Panc1 (cell line): ENCODE measurements around the gene LURAP1L. TPM values are rescaled to one million over a fixed set of nuclear protein-coding genes. Genes with fewer than 3 reads are reported as not detected.
A peak's percentile ranks its signal among the peaks of the same experiment; 100 is the strongest.

Experiments used
- ATAC-seq: fragments of 200-7000 bp; cut with Tn5 transposase; 2 replicates; pipeline ENCODE4 v1.9.1; 2020; ENCODE audit warnings: mild to moderate bottlenecking, moderate library complexity
- BruUV-seq: library from RNA; stranded (reverse); fragments of 400-500 nt; replicated peaks from 2 replicates; lab custom pipeline; 2021; lab: Mats Ljungman, UMichigan
- CTCF ChIA-PET: fragments of 300-600 bp; sonication (Branson Sonifier 250); formaldehyde crosslinking; loops from one replicate; lab custom pipeline; 2022; ENCODE audit warnings: antibody characterized with exemption; lab: Charles Lee
- POLR2A ChIA-PET: fragments of 300-600 bp; sonication (Branson Sonifier 250); formaldehyde crosslinking; loops from one replicate; lab custom pipeline; 2022; ENCODE audit warnings: antibody characterized with exemption; lab: Charles Lee
- DNase-seq: peaks from one replicate; pipeline ENCODE4 v3.0.0-alpha.2; 2010; ENCODE audit warnings: low read depth, low spot score
- H3K27ac ChIP-seq: 2 replicates; pipeline ENCODE4 v1.5.1; 2011; ENCODE audit warnings: mild to moderate bottlenecking, low read length, inconsistent platforms
- H3K27me3 ChIP-seq: fragments of 200-500 bp; sonication (Bioruptor generic); 2 replicates; pipeline ENCODE4 v1.6.0; 2014; ENCODE audit warnings: low read length, inconsistent platforms; ENCODE audit not compliant: control insufficient read depth, insufficient read depth
- H3K36me3 ChIP-seq: fragments of 200-500 bp; sonication (Bioruptor generic); 2 replicates; pipeline ENCODE4 v1.5.1; 2014; ENCODE audit warnings: inconsistent platforms, mild to moderate bottlenecking, low read length, moderate library complexity; ENCODE audit not compliant: control insufficient read depth, insufficient read depth
- H3K4me1 ChIP-seq: 2 replicates; pipeline ENCODE4 v1.5.1; 2011; ENCODE audit warnings: inconsistent platforms, mild to moderate bottlenecking, low read length, moderate library complexity; ENCODE audit not compliant: control insufficient read depth, insufficient read depth
- H3K4me3 ChIP-seq, 2 experiments: 2 replicates each; pipeline ENCODE4 v1.5.1; 2011 to 2012; ENCODE audit warnings: low read depth in 2 of 2, low read length in 2 of 2, mild to moderate bottlenecking in 2 of 2, inconsistent platforms in 1 of 2, moderate library complexity in 1 of 2
- H3K9me3 ChIP-seq: fragments of 200-500 bp; sonication (Bioruptor generic); 2 replicates; pipeline ENCODE4 v1.5.1; 2014; ENCODE audit warnings: low read depth, mild to moderate bottlenecking, inconsistent platforms, low read length, moderate library complexity; ENCODE audit not compliant: control insufficient read depth, insufficient read depth
- POLR2AphosphoS5 ChIP-seq: IDR thresholded peaks from 2 replicates; pipeline ENCODE4 v1.6.1; 2012; ENCODE audit warnings: mild to moderate bottlenecking, low read depth, low read length, moderate library complexity
- SIN3A ChIP-seq: IDR thresholded peaks from 2 replicates; pipeline ENCODE4 v1.6.1; 2012; ENCODE audit warnings: low read depth, mild to moderate bottlenecking, low read length, moderate library complexity, borderline replicate concordance; ENCODE audit not compliant: insufficient read depth
- TCF7L2 ChIP-seq: IDR thresholded peaks from 2 replicates; pipeline ENCODE4 v1.6.1; 2011; ENCODE audit warnings: mild to moderate bottlenecking, low read depth, low read length, inconsistent platforms
- in situ Hi-C: cut with HindIII; loops from 2 replicates; pipeline ENCODE4 v1.10.0; 2016; ENCODE audit warnings: low sequenced_read_pairs, low pct_unique_long_range_greater_than_20kb
- intact Hi-C: fragments of 100-400 bp; cut with micrococcal nuclease; formaldehyde crosslinking; loops from one replicate; pipeline ENCODE4 v1.10.0; 2022; ENCODE audit not compliant: unreplicated experiment
- total RNA-seq: library from RNA; stranded (reverse); gene quantifications from one replicate; pipeline ENCODE4 v1.2.1, GENCODE V29; 2021; ENCODE audit not compliant: unreplicated experiment
- TF ChIP-seq, protein P1 (sequence below): fragments of 450-650 bp; IDR thresholded peaks from 2 replicates; pipeline ENCODE4 v1.5.1; 2017; ENCODE audit warnings: mild to moderate bottlenecking
- TF ChIP-seq, protein P2 (sequence below), 2 experiments: IDR thresholded peaks; 2 replicates each; pipeline ENCODE4 v1.6.1; 2011 to 2012; ENCODE audit warnings: low read depth in 2 of 2, control low read depth in 1 of 2, low read length in 1 of 2, mild to moderate bottlenecking in 1 of 2, moderate library complexity in 1 of 2; ENCODE audit not compliant: insufficient read depth in 1 of 2

LURAP1L gene
- total RNA-seq, 1 experiment from 2014 or later, result 6.8 TPM

DNA sequence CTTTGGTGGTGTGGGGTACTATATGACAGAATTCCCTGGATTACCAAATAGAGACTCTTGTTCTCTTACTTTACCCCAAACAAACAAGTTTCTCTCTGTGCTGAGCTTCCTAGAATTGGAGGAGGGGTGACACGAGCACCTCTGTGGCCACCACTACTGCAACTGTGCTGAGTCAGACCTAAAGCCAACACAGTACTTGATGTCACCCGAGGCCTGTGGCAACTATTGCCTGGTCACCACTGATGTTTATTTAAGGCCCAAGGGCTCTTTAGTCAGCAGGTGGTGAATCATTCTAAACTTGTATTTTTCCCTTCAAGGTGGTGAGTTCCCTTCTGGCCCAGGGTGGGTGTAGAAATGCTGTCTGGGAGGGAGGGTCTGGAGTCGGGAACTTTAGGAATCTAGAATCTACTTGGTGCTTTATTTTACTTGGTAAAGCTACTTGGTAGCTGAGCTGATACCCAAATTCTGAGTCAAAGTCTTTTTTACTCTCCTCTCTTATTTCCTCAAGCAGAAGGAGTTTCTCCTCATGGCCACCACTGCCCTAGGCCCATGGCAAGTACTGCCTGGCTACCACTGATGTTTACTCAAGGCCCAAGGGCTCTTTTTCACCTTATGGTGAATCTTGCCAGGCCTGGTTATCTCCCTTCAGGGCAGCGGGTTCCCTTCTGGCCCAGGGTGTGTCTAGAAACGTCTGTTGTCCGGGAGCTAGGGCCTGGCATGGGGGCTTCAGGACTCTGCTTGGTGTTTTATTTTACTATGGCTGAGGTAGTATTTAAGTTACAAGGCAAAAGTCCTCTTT, 9.8 kb downstream of the LURAP1L start:
- POLR2A ChIA-PET, result no interaction called here

DNA sequence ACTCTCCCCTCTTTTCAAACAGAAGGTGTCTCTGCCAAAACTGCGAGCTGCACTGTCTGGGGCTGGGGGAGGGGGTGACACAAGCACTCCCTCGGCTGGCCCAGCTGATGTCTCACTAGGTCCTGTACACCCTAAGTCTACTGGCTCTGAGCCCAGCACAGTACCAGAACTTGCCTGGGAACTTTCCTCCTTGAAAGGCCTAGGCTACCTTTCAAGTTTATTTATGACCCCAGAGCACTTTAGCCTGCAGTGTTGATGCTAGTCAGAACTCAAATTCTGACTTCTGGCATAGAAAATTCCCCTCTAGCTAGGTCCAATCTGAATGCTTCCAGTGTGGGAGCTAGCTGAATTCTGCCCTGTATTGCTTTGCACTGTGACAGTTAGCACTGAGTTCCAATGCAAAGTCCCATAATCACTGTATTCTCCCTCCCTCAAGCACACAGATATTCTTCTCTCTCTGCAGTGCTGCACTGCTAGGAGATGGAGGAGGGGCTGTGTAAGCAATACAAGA, 10.5 kb downstream of the LURAP1L start:
- peak; percentile 79 for ATAC-seq
- Histone ChIP-seq H3K36me3 (no peaks in the 10 kb centered on the region), H3K4me3 (peak overlapping the region in 1 of 2 experiments; percentile 35; a peak in 2 of 4 replicates), H3K9me3 (no peaks in the 10 kb centered on the region), H3K27me3 (no peaks in the 10 kb centered on the region), H3K4me1 (peaks cover 15% of the 10 kb centered on the region; the same call in 1 of the 2 replicates), H3K27ac (peak overlapping the region; percentile 88)
- ChIA-PET CTCF (interaction anchor here (0.6 kb wide), 1 partner anchor 190 kb away, joined by 4 read pairs; no protein-coding TSS in a partner anchor), POLR2A (no interaction called here)
- no TSS peak for BruUV-seq
- intact Hi-C loops (no loop called here), in situ Hi-C loops (no loop called here)
- no peak for DNase-seq
- TF ChIP-seq SIN3A, result no peak
- TF ChIP-seq, protein P1, sequence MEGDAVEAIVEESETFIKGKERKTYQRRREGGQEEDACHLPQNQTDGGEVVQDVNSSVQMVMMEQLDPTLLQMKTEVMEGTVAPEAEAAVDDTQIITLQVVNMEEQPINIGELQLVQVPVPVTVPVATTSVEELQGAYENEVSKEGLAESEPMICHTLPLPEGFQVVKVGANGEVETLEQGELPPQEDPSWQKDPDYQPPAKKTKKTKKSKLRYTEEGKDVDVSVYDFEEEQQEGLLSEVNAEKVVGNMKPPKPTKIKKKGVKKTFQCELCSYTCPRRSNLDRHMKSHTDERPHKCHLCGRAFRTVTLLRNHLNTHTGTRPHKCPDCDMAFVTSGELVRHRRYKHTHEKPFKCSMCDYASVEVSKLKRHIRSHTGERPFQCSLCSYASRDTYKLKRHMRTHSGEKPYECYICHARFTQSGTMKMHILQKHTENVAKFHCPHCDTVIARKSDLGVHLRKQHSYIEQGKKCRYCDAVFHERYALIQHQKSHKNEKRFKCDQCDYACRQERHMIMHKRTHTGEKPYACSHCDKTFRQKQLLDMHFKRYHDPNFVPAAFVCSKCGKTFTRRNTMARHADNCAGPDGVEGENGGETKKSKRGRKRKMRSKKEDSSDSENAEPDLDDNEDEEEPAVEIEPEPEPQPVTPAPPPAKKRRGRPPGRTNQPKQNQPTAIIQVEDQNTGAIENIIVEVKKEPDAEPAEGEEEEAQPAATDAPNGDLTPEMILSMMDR, result no peak
- TF ChIP-seq, protein P2, sequence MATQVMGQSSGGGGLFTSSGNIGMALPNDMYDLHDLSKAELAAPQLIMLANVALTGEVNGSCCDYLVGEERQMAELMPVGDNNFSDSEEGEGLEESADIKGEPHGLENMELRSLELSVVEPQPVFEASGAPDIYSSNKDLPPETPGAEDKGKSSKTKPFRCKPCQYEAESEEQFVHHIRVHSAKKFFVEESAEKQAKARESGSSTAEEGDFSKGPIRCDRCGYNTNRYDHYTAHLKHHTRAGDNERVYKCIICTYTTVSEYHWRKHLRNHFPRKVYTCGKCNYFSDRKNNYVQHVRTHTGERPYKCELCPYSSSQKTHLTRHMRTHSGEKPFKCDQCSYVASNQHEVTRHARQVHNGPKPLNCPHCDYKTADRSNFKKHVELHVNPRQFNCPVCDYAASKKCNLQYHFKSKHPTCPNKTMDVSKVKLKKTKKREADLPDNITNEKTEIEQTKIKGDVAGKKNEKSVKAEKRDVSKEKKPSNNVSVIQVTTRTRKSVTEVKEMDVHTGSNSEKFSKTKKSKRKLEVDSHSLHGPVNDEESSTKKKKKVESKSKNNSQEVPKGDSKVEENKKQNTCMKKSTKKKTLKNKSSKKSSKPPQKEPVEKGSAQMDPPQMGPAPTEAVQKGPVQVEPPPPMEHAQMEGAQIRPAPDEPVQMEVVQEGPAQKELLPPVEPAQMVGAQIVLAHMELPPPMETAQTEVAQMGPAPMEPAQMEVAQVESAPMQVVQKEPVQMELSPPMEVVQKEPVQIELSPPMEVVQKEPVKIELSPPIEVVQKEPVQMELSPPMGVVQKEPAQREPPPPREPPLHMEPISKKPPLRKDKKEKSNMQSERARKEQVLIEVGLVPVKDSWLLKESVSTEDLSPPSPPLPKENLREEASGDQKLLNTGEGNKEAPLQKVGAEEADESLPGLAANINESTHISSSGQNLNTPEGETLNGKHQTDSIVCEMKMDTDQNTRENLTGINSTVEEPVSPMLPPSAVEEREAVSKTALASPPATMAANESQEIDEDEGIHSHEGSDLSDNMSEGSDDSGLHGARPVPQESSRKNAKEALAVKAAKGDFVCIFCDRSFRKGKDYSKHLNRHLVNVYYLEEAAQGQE (IDR thresholded peaks at IDR 0.05; ENCODE audit: insufficient read depth in 1 of 2, low read depth in 2 of 2, low read length in 1 of 2), result no peak

More for the DNA sequence above, 9.8 kb downstream of the LURAP1L start:
- in situ Hi-C loops, result no loop called here
- intact Hi-C loops, result no loop called here
- no peaks in the 10 kb centered on the region for H3K36me3 ChIP-seq
- H3K27ac ChIP-seq, result peak overlapping the region; percentile 88
- TF ChIP-seq, protein P2 (IDR thresholded peaks at IDR 0.05; ENCODE audit: insufficient read depth in 1 of 2, low read depth in 2 of 2, low read length in 1 of 2), result no peak
- no peak for TF ChIP-seq SIN3A
- TF ChIP-seq POLR2AphosphoS5, result no peak
- no peak for TF ChIP-seq TCF7L2
- TF ChIP-seq, protein P1, result no peak
- CTCF ChIA-PET, result no interaction called here
- DNase-seq, result no peak
- H3K9me3 ChIP-seq, result no peaks in the 10 kb centered on the region
- no TSS peak for BruUV-seq
- peak overlapping the region in 1 of 2 experiments; percentile 35; a peak in 2 of 4 replicates for H3K4me3 ChIP-seq
- H3K27me3 ChIP-seq, result no peaks in the 10 kb centered on the region
- peaks cover 13% of the 10 kb centered on the region; the same call in 1 of the 2 replicates for H3K4me1 ChIP-seq
- peak; percentile 96 for ATAC-seq
